ENCODE results near the gene AFAP1L1. TPM values are rescaled to one million over a fixed set of nuclear protein-coding genes. Genes with fewer than 3 reads are reported as not detected.

The AFAP1L1 gene
- total RNA-seq, 2 donors from 2014 or later = 0.58 to 0.79 TPM

DNA sequence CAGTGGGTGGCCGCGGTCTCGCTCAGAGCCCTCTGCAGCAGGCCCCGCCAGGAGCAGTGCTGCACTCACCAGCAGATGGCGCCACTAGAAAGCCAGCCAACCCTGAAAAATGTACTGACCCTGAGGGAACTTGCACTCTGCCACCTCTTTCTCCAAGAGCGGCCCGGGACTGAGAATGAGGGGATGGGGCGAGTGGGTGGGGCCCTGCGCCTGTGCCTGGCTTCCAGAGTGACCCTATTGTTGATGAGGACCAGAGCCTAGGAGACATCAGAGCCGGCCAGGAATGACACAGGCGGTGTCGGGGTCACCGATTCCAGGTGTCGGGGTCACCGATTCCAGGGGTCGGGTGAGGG lies 110.3 kb downstream of the AFAP1L1 start:
- no peak overlapping the region for H3K4me3 Mint-ChIP-seq
- no peaks in the 10 kb centered on the region for H3K9me3 ChIP-seq (ENCODE audit: control insufficient read depth, low read length)
- no peaks in the 10 kb centered on the region for H3K36me3 Mint-ChIP-seq (ENCODE audit: low read depth)
- H3K4me3 ChIP-seq (ENCODE audit: low read length) = no peak overlapping the region
- H3K27ac Mint-ChIP-seq = no peak overlapping the region
- TF ChIP-seq, protein P1, sequence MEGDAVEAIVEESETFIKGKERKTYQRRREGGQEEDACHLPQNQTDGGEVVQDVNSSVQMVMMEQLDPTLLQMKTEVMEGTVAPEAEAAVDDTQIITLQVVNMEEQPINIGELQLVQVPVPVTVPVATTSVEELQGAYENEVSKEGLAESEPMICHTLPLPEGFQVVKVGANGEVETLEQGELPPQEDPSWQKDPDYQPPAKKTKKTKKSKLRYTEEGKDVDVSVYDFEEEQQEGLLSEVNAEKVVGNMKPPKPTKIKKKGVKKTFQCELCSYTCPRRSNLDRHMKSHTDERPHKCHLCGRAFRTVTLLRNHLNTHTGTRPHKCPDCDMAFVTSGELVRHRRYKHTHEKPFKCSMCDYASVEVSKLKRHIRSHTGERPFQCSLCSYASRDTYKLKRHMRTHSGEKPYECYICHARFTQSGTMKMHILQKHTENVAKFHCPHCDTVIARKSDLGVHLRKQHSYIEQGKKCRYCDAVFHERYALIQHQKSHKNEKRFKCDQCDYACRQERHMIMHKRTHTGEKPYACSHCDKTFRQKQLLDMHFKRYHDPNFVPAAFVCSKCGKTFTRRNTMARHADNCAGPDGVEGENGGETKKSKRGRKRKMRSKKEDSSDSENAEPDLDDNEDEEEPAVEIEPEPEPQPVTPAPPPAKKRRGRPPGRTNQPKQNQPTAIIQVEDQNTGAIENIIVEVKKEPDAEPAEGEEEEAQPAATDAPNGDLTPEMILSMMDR (conservative IDR thresholded peaks at IDR 0.05) = peak; percentile 96
- peak; percentile 97 for DNase-seq
- H3K36me3 ChIP-seq (ENCODE audit: control insufficient read depth, insufficient read depth, low read length) = no peaks in the 10 kb centered on the region
- peaks cover 18% of the 10 kb centered on the region for H3K4me1 Mint-ChIP-seq
- H3K9me3 Mint-ChIP-seq = no peaks in the 10 kb centered on the region
- H3K4me1 ChIP-seq (ENCODE audit: control insufficient read depth, insufficient read depth, low read length) = peaks cover 6% of the 10 kb centered on the region
- WGBS, 2 experiments (ENCODE audit: insufficient coverage in 1 of 2, insufficient read length in 1 of 2) = 46 to 65% methylated on average over 6 to 16 of the region's 16 CpGs
- no peak overlapping the region for H3K9ac ChIP-seq (ENCODE audit: extremely low read depth, low read length, poor library complexity, severe bottlenecking)
- no peaks in the 10 kb centered on the region for H3K27me3 Mint-ChIP-seq (ENCODE audit: insufficient read depth)
- H3K27ac ChIP-seq (ENCODE audit: low read depth, low read length) = no peak overlapping the region
- no peaks in the 10 kb centered on the region for H3K27me3 ChIP-seq (ENCODE audit: control insufficient read depth, insufficient read depth, low read length, poor library complexity, severe bottlenecking)

DNA sequence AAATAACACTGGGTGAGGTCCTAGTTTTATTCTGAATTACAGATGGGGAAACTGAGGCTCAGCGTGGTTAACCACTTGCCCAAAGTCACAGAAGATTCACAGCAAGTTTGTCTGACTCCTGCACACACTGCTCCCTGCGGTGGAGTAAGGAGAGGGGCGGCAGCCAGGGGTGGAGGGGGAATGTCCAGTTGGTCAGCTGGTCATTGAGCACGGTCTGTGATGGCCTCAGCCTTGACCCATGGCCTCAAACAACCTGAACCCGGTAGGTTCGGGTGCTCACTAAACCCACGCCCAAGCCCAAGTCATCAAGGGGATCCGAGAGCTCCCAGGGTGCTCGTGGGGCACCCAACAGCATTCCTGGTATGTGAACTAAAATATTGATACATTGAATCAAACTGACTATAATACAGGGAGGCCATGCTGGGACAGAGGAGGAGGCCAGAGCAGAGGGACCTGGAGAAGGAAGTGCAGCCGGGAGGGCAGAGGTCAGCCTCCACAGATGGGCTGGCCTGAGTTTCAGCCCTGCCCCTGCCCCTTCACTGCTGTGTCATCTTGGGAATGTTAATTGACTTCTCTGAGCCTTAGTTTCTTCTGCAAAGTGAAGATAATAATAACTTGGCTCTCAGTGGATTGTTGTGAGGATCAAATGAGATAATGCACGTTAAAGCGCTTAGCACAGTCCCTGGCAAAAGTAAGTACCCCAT lies 111.0 kb downstream of the AFAP1L1 start:
- H3K4me1 ChIP-seq (ENCODE audit: control insufficient read depth, insufficient read depth, low read length) = peaks cover 6% of the 10 kb centered on the region
- H3K4me3 Mint-ChIP-seq = no peak overlapping the region
- WGBS, 2 experiments (ENCODE audit: insufficient coverage in 1 of 2, insufficient read length in 1 of 2) = 91 to 96% methylated on average over 7 to 12 of the region's 12 CpGs
- TF ChIP-seq, protein P1 (conservative IDR thresholded peaks at IDR 0.05) = no peak
- H3K36me3 ChIP-seq (ENCODE audit: control insufficient read depth, insufficient read depth, low read length) = no peaks in the 10 kb centered on the region
- peaks cover 18% of the 10 kb centered on the region for H3K4me1 Mint-ChIP-seq
- no peak overlapping the region for H3K9ac ChIP-seq (ENCODE audit: extremely low read depth, low read length, poor library complexity, severe bottlenecking)
- no peak overlapping the region for H3K27ac ChIP-seq (ENCODE audit: low read depth, low read length)
- no peaks in the 10 kb centered on the region for H3K27me3 ChIP-seq (ENCODE audit: control insufficient read depth, insufficient read depth, low read length, poor library complexity, severe bottlenecking)
- no peaks in the 10 kb centered on the region for H3K9me3 Mint-ChIP-seq
- H3K36me3 Mint-ChIP-seq (ENCODE audit: low read depth) = no peaks in the 10 kb centered on the region
- no peaks in the 10 kb centered on the region for H3K27me3 Mint-ChIP-seq (ENCODE audit: insufficient read depth)
- H3K27ac Mint-ChIP-seq = no peak overlapping the region
- no peaks in the 10 kb centered on the region for H3K9me3 ChIP-seq (ENCODE audit: control insufficient read depth, low read length)
- no peak for DNase-seq
- no peak overlapping the region for H3K4me3 ChIP-seq (ENCODE audit: low read length)

DNA sequence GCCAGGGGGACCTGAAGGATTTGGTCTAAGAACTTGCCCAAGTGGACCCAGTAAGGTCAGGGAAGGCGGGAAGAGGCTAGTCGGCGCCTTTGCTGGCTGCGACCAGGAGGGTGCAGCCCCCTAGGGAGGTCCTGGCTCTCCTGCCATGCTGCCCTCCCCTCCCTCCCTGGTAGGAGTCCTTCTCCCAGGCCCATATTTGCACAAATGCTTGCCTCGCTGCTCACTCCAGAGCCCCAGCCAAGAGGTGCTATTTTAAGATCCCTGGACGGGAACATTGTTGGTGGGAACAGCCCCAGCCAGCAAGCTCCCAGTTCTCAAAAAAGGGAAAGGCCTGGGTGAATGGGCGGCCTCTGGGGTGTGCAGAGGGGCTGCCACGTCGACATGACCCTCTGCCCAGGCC lies 111.7 kb downstream of the AFAP1L1 start:
- peaks cover 18% of the 10 kb centered on the region for H3K4me1 Mint-ChIP-seq
- TF ChIP-seq, protein P1 (conservative IDR thresholded peaks at IDR 0.05) = no peak
- Histone ChIP-seq H3K36me3 (ENCODE audit: control insufficient read depth, insufficient read depth, low read length) (no peaks in the 10 kb centered on the region), H3K9me3 (ENCODE audit: control insufficient read depth, low read length) (peaks cover 7% of the 10 kb centered on the region), H3K27ac (ENCODE audit: low read depth, low read length) (no peak overlapping the region), H3K9ac (ENCODE audit: extremely low read depth, low read length, poor library complexity, severe bottlenecking) (no peak overlapping the region), H3K4me1 (ENCODE audit: control insufficient read depth, insufficient read depth, low read length) (peaks cover 6% of the 10 kb centered on the region), H3K4me3 (ENCODE audit: low read length) (no peak overlapping the region), H3K27me3 (ENCODE audit: control insufficient read depth, insufficient read depth, low read length, poor library complexity, severe bottlenecking) (no peaks in the 10 kb centered on the region)
- DNase-seq = no peak
- H3K27ac Mint-ChIP-seq = no peak overlapping the region
- no peaks in the 10 kb centered on the region for H3K36me3 Mint-ChIP-seq (ENCODE audit: low read depth)
- no peak overlapping the region for H3K4me3 Mint-ChIP-seq
- H3K9me3 Mint-ChIP-seq = peaks cover 4% of the 10 kb centered on the region
- H3K27me3 Mint-ChIP-seq (ENCODE audit: insufficient read depth) = no peaks in the 10 kb centered on the region
- WGBS, 2 experiments (ENCODE audit: insufficient coverage in 1 of 2, insufficient read length in 1 of 2) = 92 to 100% methylated on average over 4 to 9 of the region's 9 CpGs

Measured in endodermal cell (in vitro differentiated cells).